GM21825 (cell line): ENCODE measurements around the gene GBP3.
"Not testable (repeated sequence)": the region's sequence is repeated elsewhere in the genome, so short reads cannot be mapped to it uniquely, and the experiment has no call there.

Experiments used
- ATAC-seq: cut with Tn5 transposase; IDR thresholded peaks from one replicate; pipeline ENCODE4 v1.9.1; 2021; ENCODE audit warnings: mild to moderate bottlenecking, moderate library complexity; ENCODE audit not compliant: unreplicated experiment

GBP3 gene

GRCh38 chr1:89022167-89022959 lies at the start of gene GBP3:
Gene GBP3 (minus strand): TSS chr1:89022866. CDS start chr1:89020721, 2,145 bp downstream.
- ATAC-seq, result peak; percentile 83

- ATAC-seq, result no peak
These were observed 47.8 kb upstream of the GBP3 start for GRCh38 chr1:89070509-89070908.

GRCh38 chr1:89069951-89070350 lies 47.3 kb upstream of the GBP3 start:
- ATAC-seq, result no peak

DNA sequence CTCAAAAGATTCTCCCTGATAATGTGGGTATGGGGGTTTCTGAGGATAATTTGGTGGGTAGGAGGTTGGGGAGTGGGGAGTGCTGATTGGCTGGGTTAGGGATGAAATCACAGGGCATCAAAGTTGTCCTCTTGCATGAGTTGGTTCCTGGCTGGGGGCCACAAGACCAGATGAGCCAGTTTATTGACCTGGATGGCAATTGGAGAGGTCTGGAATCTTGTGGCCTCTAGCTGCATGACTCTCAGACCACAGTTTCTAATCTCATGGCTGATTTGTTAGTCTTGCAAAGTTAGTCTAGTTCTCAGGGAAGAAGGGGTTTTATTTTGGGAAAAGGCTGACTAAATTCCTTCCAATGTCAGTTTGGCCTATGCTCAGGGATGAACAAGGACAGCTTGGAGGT lies 45.6 kb upstream of the GBP3 start:
- no peak for ATAC-seq

GRCh38 chr1:89065079-89065868 lies 42.6 kb upstream of the GBP3 start, which contains the start of gene GBP1:
Gene GBP1 (minus strand): TSS chr1:89065208. CDS start chr1:89063234, 1,974 bp downstream.
- ATAC-seq, result peak; percentile 63

GRCh38 chr1:89064632-89065031 lies 42.0 kb upstream of the GBP3 start:
- peak; percentile 47 for ATAC-seq

GRCh38 chr1:89063094-89063493 lies 40.4 kb upstream of the GBP3 start:
- no peak for ATAC-seq

DNA sequence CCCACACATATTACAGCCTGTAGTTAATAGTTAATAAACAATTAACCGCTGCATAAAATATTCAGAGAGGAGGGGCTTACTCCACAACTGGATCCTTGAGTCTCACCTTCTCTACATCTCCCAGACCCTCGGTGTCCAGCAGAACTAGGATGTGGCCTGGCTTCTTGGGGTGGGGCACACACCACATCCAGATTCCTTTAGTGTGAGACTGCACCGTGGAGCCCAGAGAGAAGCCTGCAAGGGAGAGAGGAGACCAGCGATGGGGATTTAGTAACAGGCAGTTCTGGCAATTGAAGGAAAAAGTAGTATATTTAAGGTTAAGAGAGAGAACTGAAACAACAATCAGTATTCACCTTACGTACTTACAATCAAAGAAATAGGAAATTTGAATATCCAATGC lies 37.4 kb upstream of the GBP3 start:
- ATAC-seq, result no peak

DNA sequence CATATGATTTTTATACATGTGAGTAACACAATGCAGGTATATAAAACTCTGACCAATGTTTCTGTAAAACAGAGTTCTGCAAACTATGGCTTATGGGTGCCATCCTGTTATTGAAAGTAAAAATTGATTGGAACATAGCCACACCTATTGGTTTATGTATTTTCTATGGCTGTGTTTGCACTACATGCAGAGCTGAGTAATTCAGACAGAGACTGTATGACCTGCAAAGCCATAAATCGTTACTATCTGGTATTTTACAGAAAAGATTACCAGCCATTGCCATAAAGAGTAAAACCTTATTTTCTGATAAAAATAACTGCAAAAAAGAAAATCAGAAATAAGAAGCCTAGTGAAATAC lies 29.3 kb upstream of the GBP3 start:
- ATAC-seq, result no peak

DNA sequence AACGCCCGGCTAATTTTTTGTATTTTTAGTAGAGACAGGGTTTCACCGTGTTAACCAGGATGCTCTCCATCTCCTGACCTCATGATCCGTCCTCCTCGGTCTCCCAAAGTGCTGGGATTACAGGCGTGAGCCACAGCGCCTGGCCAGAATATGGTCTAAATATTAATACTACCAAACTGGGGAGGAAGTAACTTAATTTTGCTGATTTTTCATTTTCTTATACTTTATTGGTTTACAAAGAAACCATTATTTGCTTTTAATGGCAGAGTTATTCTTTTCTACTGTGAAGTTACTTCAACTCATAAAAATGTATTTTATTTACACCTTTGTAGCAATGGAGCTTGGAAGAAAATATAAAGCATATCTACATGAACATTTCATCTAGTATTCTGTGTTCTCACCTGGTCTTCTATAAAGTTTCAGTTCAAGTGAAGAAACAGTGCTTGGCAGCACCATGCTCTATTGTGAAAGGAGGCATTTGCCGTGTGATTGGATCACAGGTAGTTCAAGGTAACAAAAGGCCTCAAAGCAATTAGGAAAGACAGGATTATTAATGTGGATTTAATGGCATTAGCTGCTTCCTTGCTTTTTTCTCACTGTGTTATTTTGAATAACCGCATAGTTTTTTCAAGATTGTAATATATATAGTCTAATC lies 28.8 kb upstream of the GBP3 start:
- no peak for ATAC-seq

DNA sequence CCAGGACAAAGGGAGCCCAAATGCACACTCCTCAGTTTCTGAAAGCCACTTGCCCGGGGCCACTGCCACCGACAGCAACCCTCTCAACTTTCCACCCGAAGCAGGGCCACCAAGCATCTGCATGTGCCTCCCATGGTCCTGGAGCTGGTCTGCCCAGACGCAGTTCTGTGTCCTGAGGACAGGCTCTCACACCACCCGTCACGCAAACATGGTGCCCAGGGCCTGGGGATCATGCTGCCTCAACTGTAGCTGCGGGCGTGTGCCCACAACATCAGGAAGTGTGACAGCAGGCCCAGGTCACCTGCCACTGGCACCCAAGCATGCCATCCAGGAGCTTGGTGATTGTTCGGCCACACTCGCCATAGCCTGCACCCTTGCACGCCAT lies 28.0 kb upstream of the GBP3 start:
- no peak for ATAC-seq

DNA sequence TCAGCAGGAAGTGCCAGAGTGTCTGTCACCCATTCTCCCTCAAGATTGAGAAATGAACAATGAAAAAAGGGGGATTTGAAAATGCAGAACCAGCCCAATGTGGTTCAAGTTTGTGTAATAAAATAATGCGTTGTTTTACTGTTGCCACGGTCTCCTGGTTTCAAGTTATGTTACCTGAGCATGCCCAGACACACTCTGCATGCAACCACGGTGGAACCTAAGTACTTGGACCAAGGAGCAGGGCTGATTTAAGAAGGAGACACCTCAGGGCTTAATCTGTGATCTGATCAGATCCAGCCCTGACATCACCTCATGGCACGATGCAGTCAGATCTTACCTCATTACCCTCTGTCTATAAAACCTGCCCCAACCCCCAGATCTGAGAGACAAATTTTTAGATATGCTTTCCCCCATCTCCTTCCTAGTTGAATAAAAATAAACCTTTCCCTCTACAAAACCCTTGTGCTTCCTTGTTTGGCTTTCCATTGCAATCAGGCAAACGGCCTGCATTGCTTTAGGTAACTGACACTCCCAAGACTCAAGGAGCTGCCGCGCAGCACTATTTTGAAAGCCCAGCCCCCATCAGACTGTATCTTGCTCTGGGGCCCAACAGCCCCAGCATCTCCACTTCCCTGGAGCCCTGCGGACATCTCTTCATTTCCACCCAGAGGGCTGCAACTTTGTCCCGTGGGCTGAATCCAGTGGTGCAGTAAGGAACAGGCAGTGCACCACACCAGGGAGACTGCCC lies 27.4 kb upstream of the GBP3 start:
- not testable (repeated sequence) for ATAC-seq

- not testable (repeated sequence) for ATAC-seq
These were observed 26.5 kb upstream of the GBP3 start for GRCh38 chr1:89049187-89049586.

DNA sequence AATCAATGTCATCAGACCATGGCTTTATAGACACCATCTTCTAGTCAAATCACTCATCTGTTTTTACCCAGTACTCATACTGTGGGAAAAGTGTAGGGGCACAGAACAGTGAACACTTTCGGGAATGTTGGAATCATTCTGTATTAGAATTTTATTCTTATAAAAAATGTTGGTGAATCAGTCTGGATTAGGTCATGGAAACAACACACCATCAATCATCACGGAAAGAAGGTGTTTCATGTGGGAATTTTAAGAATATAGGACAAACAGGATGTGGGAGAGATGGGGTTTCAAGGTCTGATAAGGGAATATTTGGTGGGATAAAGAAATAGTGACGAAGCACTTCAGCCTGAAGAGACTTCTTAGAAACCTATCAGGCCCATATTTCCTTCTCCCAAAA lies 25.1 kb upstream of the GBP3 start:
- ATAC-seq, result no peak

GRCh38 chr1:89046318-89047183 lies 23.9 kb upstream of the GBP3 start:
- not testable (repeated sequence) for ATAC-seq

DNA sequence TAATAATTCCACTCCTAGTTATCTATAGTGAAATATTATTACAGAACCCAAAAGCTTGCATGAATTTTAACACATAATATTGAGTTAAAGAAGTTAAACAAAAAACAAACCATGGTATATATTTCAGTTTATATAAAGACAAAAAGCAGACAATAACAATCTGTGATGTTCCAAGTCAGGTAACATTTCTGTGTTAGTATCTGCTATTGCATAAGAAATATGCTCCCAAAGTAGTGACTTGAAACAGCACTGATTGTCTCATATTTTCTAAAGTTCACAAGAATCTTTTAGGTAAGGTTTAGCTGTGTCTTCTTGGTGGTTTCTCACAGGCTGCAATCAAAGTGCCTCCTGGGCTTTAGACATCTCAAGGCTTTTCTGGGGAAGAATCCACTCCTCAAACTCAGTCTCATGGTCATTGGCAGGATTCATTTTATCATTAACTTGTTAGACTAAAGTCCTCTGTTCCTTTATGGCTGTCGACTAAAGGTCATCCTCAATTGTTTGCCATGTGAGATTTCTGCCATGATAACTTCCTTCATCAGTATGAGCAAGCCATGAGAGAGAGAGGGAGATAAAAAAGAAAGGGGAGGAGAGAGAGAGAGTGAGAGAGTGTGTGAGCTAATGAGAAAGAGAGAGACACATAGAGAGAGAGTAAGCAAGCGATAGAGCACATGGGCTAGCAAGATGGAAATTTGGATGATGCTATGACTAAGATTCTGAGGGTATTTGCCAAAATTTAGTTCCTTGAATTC lies 22.5 kb upstream of the GBP3 start:
- ATAC-seq, result no peak

GRCh38 chr1:89043940-89044339 lies 21.3 kb upstream of the GBP3 start:
- no peak for ATAC-seq

- ATAC-seq, result no peak
These were observed 19.8 kb upstream of the GBP3 start for GRCh38 chr1:89042491-89042890.

DNA sequence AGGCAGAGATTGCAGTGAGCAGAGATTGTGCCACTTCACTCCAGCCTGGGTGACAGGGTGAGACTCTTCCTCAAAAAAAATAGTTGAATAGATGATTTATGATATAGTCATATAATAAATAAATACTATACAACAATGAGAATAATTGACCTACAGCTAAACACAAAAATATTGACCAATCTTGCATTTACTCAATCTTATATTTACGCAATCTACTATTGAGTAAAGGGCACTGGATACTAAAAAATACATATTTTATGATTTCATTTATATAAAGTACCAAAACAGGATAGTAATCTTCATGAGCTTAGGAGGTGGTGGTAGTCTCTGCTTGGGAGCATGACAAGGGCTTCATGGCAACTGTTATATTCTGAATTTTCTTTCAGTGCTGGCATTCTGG lies 19.1 kb upstream of the GBP3 start:
- no peak for ATAC-seq
